B cell (primary cell): ENCODE measurements around the gene SORD.

Experiments used
- CTCF ChIP-seq: fragments of 200-600 bp; IDR thresholded peaks from one replicate; pipeline ENCODE4 v1.8.0; 2022; ENCODE audit warnings: antibody characterized with exemption, mild to moderate bottlenecking
- EZH2 ChIP-seq: IDR thresholded peaks from 2 replicates; pipeline ENCODE4 v1.6.1; 2012; ENCODE audit warnings: borderline replicate concordance, low read depth, mild to moderate bottlenecking, moderate library complexity, low read length; ENCODE audit not compliant: insufficient read depth, poor library complexity, severe bottlenecking

DNA sequence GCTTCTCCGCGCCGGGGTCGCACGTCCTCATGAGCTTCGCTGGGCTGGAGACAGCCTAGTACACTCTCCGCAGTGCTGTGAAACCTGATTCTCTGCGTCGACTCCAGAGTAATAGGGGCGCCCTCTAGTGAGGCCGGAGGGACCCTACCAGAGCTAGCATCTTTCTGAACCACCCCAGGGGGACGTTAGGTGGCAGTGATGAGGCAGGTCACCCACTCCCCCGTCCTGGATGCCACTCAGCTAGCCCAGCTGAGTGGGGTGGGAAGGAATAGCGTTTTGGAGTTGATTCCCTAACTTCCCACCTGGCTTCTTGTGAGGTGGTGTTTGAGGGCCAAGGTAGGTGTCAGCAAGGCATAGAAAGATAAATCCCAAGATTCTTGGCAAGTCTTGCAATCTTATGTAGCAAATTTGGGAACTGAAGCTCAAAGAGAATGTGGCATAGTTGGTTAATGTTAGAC, 95.2 kb downstream of the SORD start:
- TF ChIP-seq CTCF (peak; percentile 100), EZH2 (no peak)
